GM20000 (cell line): ENCODE measurements around the gene PRKAG2.

Source experiments
- DNase-seq: peaks from one replicate; pipeline ENCODE4 v3.0.0; 2012; ENCODE audit warnings: low spot score
- CTCF ChIP-seq: IDR thresholded peaks from 2 replicates; pipeline ENCODE4 v1.5.1; 2012; ENCODE audit warnings: mild to moderate bottlenecking, control low read depth; ENCODE audit errors: extremely low read depth, missing control alignments

PRKAG2 gene

GRCh38 chr7:151758622-151759540 lies 118.0 kb downstream of the PRKAG2 start:
- TF ChIP-seq CTCF = no peak

GRCh38 chr7:151757274-151757673 lies 119.6 kb downstream of the PRKAG2 start:
- TF ChIP-seq CTCF = no peak
- no peak for DNase-seq

More at GRCh38 chr7:151758622-151759540, 118.0 kb downstream of the PRKAG2 start:
- DNase-seq = no peak

- no peak for TF ChIP-seq CTCF
- DNase-seq = no peak
Measured at GRCh38 chr7:151756866-151757265, 120.0 kb downstream of the PRKAG2 start.

- no peak for DNase-seq
- no peak for TF ChIP-seq CTCF
Measured at GRCh38 chr7:151756076-151756731, 120.7 kb downstream of the PRKAG2 start.

GRCh38 chr7:151755131-151755801 lies 121.6 kb downstream of the PRKAG2 start:
- no peak for TF ChIP-seq CTCF
- DNase-seq = no peak

GRCh38 chr7:151754688-151755130 lies 122.2 kb downstream of the PRKAG2 start:
- TF ChIP-seq CTCF = no peak
- DNase-seq = no peak

- DNase-seq = peak; percentile 50
- TF ChIP-seq CTCF = peak; percentile 54
Measured at GRCh38 chr7:151754142-151754590, 122.7 kb downstream of the PRKAG2 start.
